Spleen (tissue), 13 donors: ENCODE data around the gene UBA3. TPM values are rescaled to one million over a fixed set of nuclear protein-coding genes. Genes with fewer than 3 reads are reported as not detected.

ENCODE experiments used
- DNase-seq: peaks from one replicate; pipeline ENCODE4 v3.0.0-alpha.2; 2020
- H3K27ac ChIP-seq, 8 donors: fragments of 200-600 bp; sonication (generic) in 7 of 8; 1 replicate in 4 of 8; 2 replicates in 4 of 8; pipeline versions ENCODE4 v1.5.0 to v1.8.0; 2016 to 2021; ENCODE audit warnings: inconsistent platforms in 4 of 8, mild to moderate bottlenecking in 4 of 8, moderate library complexity in 1 of 8
- H3K27me3 ChIP-seq, 7 donors: fragments of 200-600 bp; sonication (generic) in 6 of 7; replicated peaks in 1 of 7; 1 replicate in 4 of 7; 2 replicates in 3 of 7; pipeline versions ENCODE4 v1.5.0 to v1.8.0; 2016 to 2021; ENCODE audit warnings: inconsistent platforms in 3 of 7, mild to moderate bottlenecking in 1 of 7
- H3K36me3 ChIP-seq, 6 donors: fragments of 200-600 bp; sonication (generic) in 5 of 6; 1 replicate in 4 of 6; 2 replicates in 2 of 6; pipeline versions ENCODE4 v1.5.0 to v1.8.0; 2016 to 2021; ENCODE audit warnings: inconsistent platforms in 2 of 6
- H3K4me1 ChIP-seq, 6 donors: fragments of 200-600 bp; sonication (generic) in 5 of 6; 1 replicate in 3 of 6; 2 replicates in 3 of 6; pipeline versions ENCODE4 v1.5.0 to v1.8.0; 2016 to 2021; ENCODE audit warnings: inconsistent platforms in 3 of 6
- H3K4me3 ChIP-seq, 8 donors: fragments of 200-600 bp; sonication (generic) in 7 of 8; 1 replicate in 4 of 8; 2 replicates in 4 of 8; pipeline versions ENCODE4 v1.5.0 to v1.8.0; 2016 to 2021; ENCODE audit warnings: inconsistent platforms in 4 of 8, mild to moderate bottlenecking in 4 of 8, moderate library complexity in 2 of 8
- H3K9me3 ChIP-seq, 8 donors: fragments of 200-600 bp; sonication (generic) in 7 of 8; 1 replicate in 4 of 8; 2 replicates in 4 of 8; pipeline versions ENCODE4 v1.5.0 to v1.8.0; 2016 to 2021; ENCODE audit warnings: inconsistent platforms in 4 of 8
- CTCF ChIP-seq, 11 experiments: fragments of 200-600 bp in 7 of 11; fragments of 450-650 bp in 4 of 11; sonication (generic) in 4 of 11; IDR thresholded peaks in 8 of 11; conservative IDR thresholded peaks in 3 of 11; 1 replicate in 7 of 11; 2 replicates in 4 of 11; pipeline versions ENCODE4 v1.4.0 to v1.8.0; 2016 to 2021; ENCODE audit warnings: antibody characterized with exemption in 11 of 11, inconsistent platforms in 4 of 11, mild to moderate bottlenecking in 1 of 11
- POLR2A ChIP-seq, 3 donors: fragments of 450-650 bp; IDR thresholded peaks; one replicate each; pipeline ENCODE4 v1.5.1; 2017; ENCODE audit warnings: antibody characterized with exemption in 3 of 3, mild to moderate bottlenecking in 1 of 3
- POLR2AphosphoS5 ChIP-seq, 3 donors: sonication (generic); formaldehyde crosslinking; IDR thresholded peaks; one replicate each; pipeline ENCODE4 v1.5.1; 2017; ENCODE audit warnings: antibody characterized with exemption in 3 of 3
- WGBS, 5 donors: extraction: QIAGEN DNeasy Blood & Tissue Kit in 3 of 5; methylation state at CpG; one replicate each; pipeline versions ENCODE4 v1.1.5 to v1.1.7; 2013 to 2018; 5-methylcytosine and 5-hydroxymethylcytosine counted together
- intact Hi-C: fragments of 100-400 bp; cut with DNase I; formaldehyde crosslinking; loops from one replicate; pipeline ENCODE4 v1.15.0; 2023; ENCODE audit warnings: low total_unique reads
- long read RNA-seq, 2 donors: transcript quantifications; one replicate each; lab custom pipeline, GENCODE V29; 2026
- polyA plus RNA-seq, 3 donors: library from polyadenylated mRNA; stranded (reverse); fragments of 200-250 nt; gene quantifications; one replicate each; pipeline ENCODE4 v1.2.1, GENCODE V29; 2013
- total RNA-seq, 7 donors: library from RNA; depleted of rRNA in 3 of 7; stranded (reverse); fragments of >200 nt in 3 of 7; fragmentation: NEBNext Ultra II Directional in 4 of 7; extraction: Animal tissue kit (Norgen Biotek cat#: 25700) in 4 of 7; gene quantifications; one replicate each; pipeline versions ENCODE4 v1.1.0 to v1.2.1, GENCODE V29; 2016 to 2021
- donor health status: healthy with polysubstance abuse.
- donor health status: DM: no; HTN: no; CAD: no; lungs with moderate emphysema.
- donor health status: DM: no; HTN: no; CAD: no.
- donor health status: Bipolar disorder and iron deficiency.
- donor health status: healthy.
- donor health status: DM: no; HTN: no; CAD: no.
- donor health status: DM: yes; HTN: yes; CAD: no.

Gene UBA3
- total RNA-seq: 100 to 1,000 TPM in 1 of 7 donors, 10 to 100 TPM in 6; 61.3 to 101 (median 74.9) TPM
- 10 to 100 TPM; 50.2 to 58.4 (median 56.5) TPM for polyA plus RNA-seq
- long read RNA-seq, donor 1, transcript UBA3-202 (18 exons, 2,154 nt): major isoform, 11 of 14 reads
- long read RNA-seq, donor 1, partial matches to known transcripts: 0 of 14 reads
- long read RNA-seq, donor 1, other reads (novel, unspliced or antisense): 0 of 14 reads
- long read RNA-seq, donor 2, partial matches to known transcripts: 223 of 232 reads
- long read RNA-seq, donor 2, other reads (novel, unspliced or antisense): 5 of 232 reads

- H3K36me3 ChIP-seq: peaks cover 0 to 17% (median 4%) of the 10 kb centered on the region in 6 donors
- WGBS, 5 donors: 4 to 10% (median 6%) methylated on average over 21 to 37 of the region's 37 CpGs
- intact Hi-C loops: no loop called here
- H3K27ac ChIP-seq: peak within 1 kb of the TSS; percentile 74 to 96 (median 92)
- H3K9me3 ChIP-seq: no peaks in the 10 kb centered on the region
- peak; percentile 99 for DNase-seq
- peaks cover 50 to 91% (median 73%) of the 10 kb centered on the region in 6 donors for H3K4me1 ChIP-seq
- peak within 1 kb of the TSS; percentile 78 to 99 (median 86) for H3K4me3 ChIP-seq
- TF ChIP-seq CTCF (IDR thresholded peaks at IDR 0.05 in 8 of 11, conservative IDR thresholded peaks at IDR 0.05 in 3 of 11): peak in 2 of 11 experiments; percentile 14 to 25
- no peak for TF ChIP-seq POLR2A (IDR thresholded peaks at IDR 0.05)
- peak; percentile 90 to 92 (median 91) for TF ChIP-seq POLR2AphosphoS5 (IDR thresholded peaks at IDR 0.05)
- H3K27me3 ChIP-seq: no peaks in the 10 kb centered on the region
Measured at GRCh38 chr3:69080233-69080920, at the start of gene UBA3. UBA3 (minus strand) TSS chr3:69080365; CDS start chr3:69080353, 12 bp downstream.

GRCh38 chr3:69129531-69129930, 49.4 kb upstream of the UBA3 start:
- TF ChIP-seq CTCF (IDR thresholded peaks at IDR 0.05 in 8 of 11, conservative IDR thresholded peaks at IDR 0.05 in 3 of 11) (no peak), POLR2A (IDR thresholded peaks at IDR 0.05) (no peak), POLR2AphosphoS5 (IDR thresholded peaks at IDR 0.05) (no peak)
- no peak overlapping the region for H3K27ac ChIP-seq
- no peaks in the 10 kb centered on the region for H3K4me1 ChIP-seq
- intact Hi-C loops: no loop called here
- no peak for DNase-seq
- WGBS, 5 donors: 21 to 41% (median 23%) methylated on average over 1 of the region's 1 CpG
- H3K9me3 ChIP-seq: no peaks in the 10 kb centered on the region
- H3K4me3 ChIP-seq: no peak overlapping the region
- no peaks in the 10 kb centered on the region for H3K36me3 ChIP-seq
- H3K27me3 ChIP-seq: no peaks in the 10 kb centered on the region

- Histone ChIP-seq H3K9me3 (no peaks in the 10 kb centered on the region), H3K36me3 (no peaks in the 10 kb centered on the region), H3K4me1 (no peaks in the 10 kb centered on the region), H3K27me3 (no peaks in the 10 kb centered on the region), H3K4me3 (no peak overlapping the region), H3K27ac (no peak overlapping the region)
- TF ChIP-seq CTCF (IDR thresholded peaks at IDR 0.05 in 8 of 11, conservative IDR thresholded peaks at IDR 0.05 in 3 of 11) (no peak), POLR2AphosphoS5 (IDR thresholded peaks at IDR 0.05) (no peak), POLR2A (IDR thresholded peaks at IDR 0.05) (no peak)
- intact Hi-C loops: no loop called here
- no peak for DNase-seq
Measured at GRCh38 chr3:69128509-69128908, 48.3 kb upstream of the UBA3 start.

- no peaks in the 10 kb centered on the region for H3K36me3 ChIP-seq
- no peak overlapping the region for H3K4me3 ChIP-seq
- no peaks in the 10 kb centered on the region for H3K9me3 ChIP-seq
- DNase-seq: no peak
- 56 to 95% (median 87%) methylated on average over 2 of the region's 2 CpGs for WGBS, 5 donors
- H3K27me3 ChIP-seq: no peaks in the 10 kb centered on the region
- intact Hi-C loops: no loop called here
- TF ChIP-seq POLR2A (IDR thresholded peaks at IDR 0.05) (no peak), POLR2AphosphoS5 (IDR thresholded peaks at IDR 0.05) (no peak), CTCF (IDR thresholded peaks at IDR 0.05 in 8 of 11, conservative IDR thresholded peaks at IDR 0.05 in 3 of 11) (no peak)
- peaks cover 0 to 6% (median 1%) of the 10 kb centered on the region in 6 donors for H3K4me1 ChIP-seq
- H3K27ac ChIP-seq: no peak overlapping the region
Measured at GRCh38 chr3:69126999-69127398, 46.8 kb upstream of the UBA3 start.
